Neural crest cell (in vitro differentiated cells): ENCODE results near the gene SDK1. TPM values are rescaled to one million over a fixed set of nuclear protein-coding genes. Genes with fewer than 3 reads are reported as not detected.

Source experiments
- DNase-seq: peaks from one replicate; pipeline ENCODE4 v3.0.0; 2021; ENCODE audit warnings: low read depth, mixed read lengths, low spot score
- H3K27ac Mint-ChIP-seq: one replicate; pipeline ENCODE4 v1.8.0; 2021; ENCODE audit warnings: mild to moderate bottlenecking, mixed read lengths; ENCODE audit not compliant: unreplicated experiment
- H3K27me3 Mint-ChIP-seq: 2 replicates; pipeline ENCODE4 v1.8.0; 2021; ENCODE audit warnings: low read depth, mild to moderate bottlenecking, mixed read lengths
- H3K36me3 Mint-ChIP-seq: 2 replicates; pipeline ENCODE4 v1.8.0; 2021; ENCODE audit warnings: low read depth, mild to moderate bottlenecking, mixed read lengths
- H3K4me1 Mint-ChIP-seq: 2 replicates; pipeline ENCODE4 v1.8.0; 2021; ENCODE audit warnings: mixed read lengths
- H3K4me3 Mint-ChIP-seq: one replicate; pipeline ENCODE4 v1.8.0; 2021; ENCODE audit warnings: mild to moderate bottlenecking, mixed read lengths
- H3K9me3 Mint-ChIP-seq: 2 replicates; pipeline ENCODE4 v1.8.0; 2021; ENCODE audit warnings: mixed read lengths
- CTCF ChIP-seq: fragments of 200-600 bp; sonication (generic); conservative IDR thresholded peaks from 2 replicates; pipeline ENCODE4 v1.5.0; 2021; ENCODE audit warnings: antibody characterized with exemption, mild to moderate bottlenecking
- total RNA-seq: library from RNA; stranded (reverse); gene quantifications from 2 replicates; pipeline ENCODE4 v1.2.1, GENCODE V29; 2021

The SDK1 gene
- total RNA-seq, 1 donor from 2014 or later = 11.6 TPM

GRCh38 chr7:3778345-3778744 is 477.3 kb downstream of the SDK1 start:
- TF ChIP-seq CTCF = no peak
- H3K27ac Mint-ChIP-seq = no peak overlapping the region
- no peak for DNase-seq
- H3K4me3 Mint-ChIP-seq = no peak overlapping the region
- no peaks in the 10 kb centered on the region for H3K27me3 Mint-ChIP-seq
- H3K4me1 Mint-ChIP-seq = peaks cover 8% of the 10 kb centered on the region
- H3K36me3 Mint-ChIP-seq = peaks cover 8% of the 10 kb centered on the region
- peaks cover 7% of the 10 kb centered on the region for H3K9me3 Mint-ChIP-seq

GRCh38 chr7:3780016-3780415 is 479.0 kb downstream of the SDK1 start:
- no peak for DNase-seq
- Mint-ChIP-seq H3K27me3 (no peaks in the 10 kb centered on the region), H3K4me1 (peaks cover 8% of the 10 kb centered on the region), H3K27ac (no peak overlapping the region), H3K36me3 (peaks cover 8% of the 10 kb centered on the region), H3K4me3 (no peak overlapping the region), H3K9me3 (peaks cover 7% of the 10 kb centered on the region)
- TF ChIP-seq CTCF = no peak

GRCh38 chr7:3780525-3780924 is 479.5 kb downstream of the SDK1 start:
- TF ChIP-seq CTCF = no peak
- no peak for DNase-seq
- Mint-ChIP-seq H3K27me3 (no peaks in the 10 kb centered on the region), H3K9me3 (peaks cover 7% of the 10 kb centered on the region), H3K36me3 (peaks cover 8% of the 10 kb centered on the region), H3K4me1 (peaks cover 8% of the 10 kb centered on the region), H3K4me3 (no peak overlapping the region), H3K27ac (no peak overlapping the region)

- H3K4me3 Mint-ChIP-seq = no peak overlapping the region
- peaks cover 8% of the 10 kb centered on the region for H3K4me1 Mint-ChIP-seq
- peaks cover 8% of the 10 kb centered on the region for H3K36me3 Mint-ChIP-seq
- TF ChIP-seq CTCF = no peak
- H3K27ac Mint-ChIP-seq = no peak overlapping the region
- no peak for DNase-seq
- peaks cover 7% of the 10 kb centered on the region for H3K9me3 Mint-ChIP-seq
- H3K27me3 Mint-ChIP-seq = no peaks in the 10 kb centered on the region
Measured at GRCh38 chr7:3781607-3782006, 480.6 kb downstream of the SDK1 start.

- no peak overlapping the region for H3K27ac Mint-ChIP-seq
- H3K4me1 Mint-ChIP-seq = peaks cover 4% of the 10 kb centered on the region
- H3K9me3 Mint-ChIP-seq = no peaks in the 10 kb centered on the region
- TF ChIP-seq CTCF = no peak
- no peaks in the 10 kb centered on the region for H3K27me3 Mint-ChIP-seq
- no peak for DNase-seq
- H3K36me3 Mint-ChIP-seq = no peaks in the 10 kb centered on the region
- no peak overlapping the region for H3K4me3 Mint-ChIP-seq
Measured at GRCh38 chr7:3787717-3788264, 486.7 kb downstream of the SDK1 start.

GRCh38 chr7:3790803-3791202 is 489.8 kb downstream of the SDK1 start:
- Mint-ChIP-seq H3K27ac (no peak overlapping the region), H3K4me1 (peaks cover 4% of the 10 kb centered on the region), H3K9me3 (no peaks in the 10 kb centered on the region), H3K4me3 (no peak overlapping the region), H3K27me3 (no peaks in the 10 kb centered on the region), H3K36me3 (no peaks in the 10 kb centered on the region)
- no peak for TF ChIP-seq CTCF
- DNase-seq = no peak
